T-helper 2 cell (primary cell): ENCODE data around the gene MAN2A2.
"Not testable (repeated sequence)": the region's sequence is repeated elsewhere in the genome, so short reads cannot be mapped to it uniquely, and the experiment has no call there.

Source experiments
- DNase-seq, 5 experiments: peaks; one replicate each; pipeline versions ENCODE4 v3.0.0 to v3.0.0-alpha.2; 2012 to 2022

MAN2A2 gene

DNA sequence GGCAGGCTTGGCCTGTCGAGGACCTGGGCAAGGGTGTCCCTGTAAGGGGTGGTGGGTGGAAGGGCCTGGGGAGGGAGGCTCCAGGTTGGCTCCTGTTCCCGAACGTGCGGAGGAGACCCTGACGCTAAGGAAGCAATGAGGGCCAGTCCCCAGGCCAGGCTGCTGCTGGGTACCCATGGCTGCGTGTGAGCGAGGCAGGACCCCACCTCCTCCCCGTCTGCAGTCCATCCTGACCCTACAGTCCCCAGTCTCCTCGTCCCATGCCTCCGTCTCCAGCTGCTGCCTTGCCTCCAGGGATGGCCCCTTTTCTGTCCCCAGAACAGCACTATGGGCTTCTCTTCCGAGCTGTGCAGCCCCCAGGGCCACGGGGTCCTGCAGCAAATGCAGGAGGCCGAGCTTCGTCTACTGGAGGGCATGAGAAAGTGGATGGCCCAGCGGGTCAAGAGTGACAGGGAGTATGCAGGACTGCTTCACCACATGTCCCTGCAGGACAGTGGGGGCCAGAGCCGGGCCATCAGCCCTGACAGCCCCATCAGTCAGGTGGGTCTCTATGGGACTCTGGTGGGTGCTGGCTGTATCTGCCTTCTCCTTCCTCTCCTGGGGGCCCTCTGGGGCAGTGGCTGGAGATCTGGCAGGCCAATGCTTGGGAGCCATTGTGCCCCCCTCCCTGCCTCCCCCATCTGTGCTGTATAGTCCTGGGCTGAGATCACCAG, 18.2 kb upstream of the MAN2A2 start:
- no peak for DNase-seq

DNA sequence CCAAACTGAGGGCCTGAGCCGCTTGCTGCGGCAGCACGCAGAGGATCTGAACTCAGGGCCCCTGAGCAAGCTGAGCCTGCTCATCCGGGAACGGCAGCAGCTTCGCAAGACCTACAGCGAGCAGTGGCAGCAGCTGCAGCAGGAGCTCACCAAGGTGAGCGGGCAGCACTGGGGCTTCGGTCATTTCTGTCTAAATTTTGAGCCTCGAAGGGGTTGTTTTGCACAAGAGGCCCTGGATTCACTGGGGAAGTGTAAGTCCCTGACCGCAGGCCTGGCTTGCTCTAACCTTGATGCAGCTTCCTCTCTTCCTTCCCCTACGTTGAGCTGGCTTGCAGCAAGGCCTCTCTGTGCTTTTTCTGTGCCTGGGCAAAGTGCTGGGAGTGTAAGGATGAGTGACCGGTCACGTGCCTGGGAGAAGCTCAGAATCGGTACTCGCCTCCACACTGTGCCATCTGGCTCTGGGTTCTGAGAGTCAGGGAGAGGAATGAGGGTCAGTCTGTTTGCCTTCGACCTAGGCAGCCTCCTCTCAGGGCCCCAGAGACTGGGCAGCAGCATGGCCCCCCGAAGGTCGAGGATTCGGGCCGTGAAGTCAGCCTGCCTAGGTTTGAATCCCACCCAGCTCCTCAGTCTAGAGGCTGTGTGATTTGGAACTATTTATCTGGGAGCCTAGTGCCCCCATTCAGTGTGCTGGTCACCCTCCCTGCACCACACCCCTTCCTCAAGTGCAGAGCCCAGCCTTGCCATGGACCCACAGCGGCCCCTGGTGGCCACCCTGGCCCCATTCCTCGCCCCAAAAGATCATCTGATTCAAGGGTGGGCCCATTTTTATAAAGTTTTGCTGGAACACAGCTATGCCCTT, 17.4 kb upstream of the MAN2A2 start:
- peak; percentile 47 to 77 (median 62) for DNase-seq

DNA sequence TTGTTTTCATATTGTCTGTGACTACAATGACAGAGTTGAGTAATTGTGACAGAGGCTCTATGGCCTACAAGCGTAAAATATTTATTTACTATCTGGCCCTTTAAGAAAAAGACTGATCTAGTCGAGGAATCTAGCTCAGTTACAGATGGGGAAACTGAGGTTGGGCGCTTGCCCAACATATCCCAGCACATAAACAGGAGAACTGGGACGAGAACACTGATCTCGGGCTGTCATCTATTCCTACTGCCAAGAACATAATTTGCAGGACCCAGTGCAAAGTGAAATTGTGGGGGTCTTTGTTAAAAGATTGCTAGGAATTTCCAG, 16.8 kb upstream of the MAN2A2 start:
- DNase-seq, result no peak

DNA sequence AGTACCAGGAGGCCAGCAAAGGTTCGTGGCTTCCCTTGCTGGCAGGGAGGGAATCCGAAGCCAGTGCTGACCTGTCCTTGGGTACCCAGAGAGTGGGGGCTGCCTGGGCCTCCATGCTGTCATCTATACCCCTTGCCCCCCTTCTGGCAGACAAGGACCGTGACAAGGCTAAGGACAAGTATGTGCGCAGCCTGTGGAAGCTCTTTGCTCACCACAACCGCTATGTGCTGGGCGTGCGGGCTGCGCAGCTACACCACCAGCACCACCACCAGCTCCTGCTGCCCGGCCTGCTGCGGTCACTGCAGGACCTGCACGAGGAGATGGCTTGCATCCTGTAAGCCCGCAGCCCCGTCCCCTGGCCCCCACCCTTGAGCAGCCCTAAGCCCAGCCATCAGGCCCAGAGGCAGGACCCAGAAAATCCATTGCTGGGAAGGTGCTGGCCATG, 16.0 kb upstream of the MAN2A2 start:
- no peak for DNase-seq

DNA sequence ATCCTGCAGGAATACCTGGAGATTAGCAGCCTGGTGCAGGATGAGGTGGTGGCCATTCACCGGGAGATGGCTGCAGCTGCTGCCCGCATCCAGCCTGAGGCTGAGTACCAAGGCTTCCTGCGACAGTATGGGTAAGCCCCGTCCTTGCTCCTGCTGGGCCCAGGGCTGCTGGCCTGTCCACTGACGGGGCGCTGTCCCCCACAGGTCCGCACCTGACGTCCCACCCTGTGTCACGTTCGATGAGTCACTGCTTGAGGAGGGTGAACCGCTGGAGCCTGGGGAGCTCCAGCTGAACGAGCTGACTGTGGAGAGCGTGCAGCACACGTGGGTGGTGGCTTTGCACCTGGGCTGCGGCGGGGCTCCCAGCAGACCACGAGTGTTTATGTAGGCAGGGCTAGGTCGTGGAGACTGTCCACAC, 13.8 kb upstream of the MAN2A2 start:
- DNase-seq, result peak in 2 of 5 experiments; percentile 52 to 54

DNA sequence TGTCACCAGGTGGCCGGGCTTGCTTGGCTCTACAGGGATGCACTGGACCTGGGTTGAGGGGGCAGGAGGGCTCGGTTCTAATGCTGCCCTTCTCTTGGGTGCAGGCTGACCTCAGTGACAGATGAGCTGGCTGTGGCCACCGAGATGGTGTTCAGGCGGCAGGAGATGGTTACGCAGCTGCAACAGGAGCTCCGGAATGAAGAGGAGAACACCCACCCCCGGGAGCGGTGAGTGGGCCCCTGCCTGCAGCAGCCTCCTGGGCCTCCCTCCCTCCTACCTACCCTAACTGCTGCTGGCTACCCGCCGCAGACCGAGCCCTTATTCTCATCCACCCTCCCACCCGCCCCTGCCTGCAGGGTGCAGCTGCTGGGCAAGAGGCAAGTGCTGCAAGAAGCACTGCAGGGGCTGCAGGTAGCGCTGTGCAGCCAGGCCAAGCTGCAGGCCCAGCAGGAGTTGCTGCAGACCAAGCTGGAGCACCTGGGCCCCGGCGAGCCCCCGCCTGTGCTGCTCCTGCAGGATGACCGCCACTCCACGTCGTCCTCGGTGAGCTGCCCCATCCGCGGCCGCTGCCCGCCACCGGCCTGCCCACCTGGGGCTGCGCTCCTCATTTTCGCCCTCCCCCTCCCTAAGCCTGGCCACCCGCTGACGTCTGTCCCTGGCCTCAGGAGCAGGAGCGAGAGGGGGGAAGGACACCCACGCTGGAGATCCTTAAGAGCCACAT, 13.2 kb upstream of the MAN2A2 start:
- no peak for DNase-seq

DNA sequence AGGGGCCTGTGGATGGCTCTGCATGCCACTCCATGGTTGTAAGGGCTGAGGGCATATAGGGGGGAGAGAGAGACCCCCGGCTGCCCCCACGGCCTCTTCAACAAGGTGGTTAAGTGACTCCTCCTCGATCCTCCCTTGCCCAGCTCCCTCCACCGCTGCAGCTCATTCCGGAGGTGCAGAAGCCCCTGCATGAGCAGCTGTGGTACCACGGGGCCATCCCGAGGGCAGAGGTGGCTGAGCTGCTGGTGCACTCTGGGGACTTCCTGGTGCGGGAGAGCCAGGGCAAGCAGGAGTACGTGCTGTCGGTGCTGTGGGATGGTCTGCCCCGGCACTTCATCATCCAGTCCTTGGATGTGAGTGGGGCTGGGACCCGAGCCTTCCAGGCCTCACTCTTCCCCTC, 12.3 kb upstream of the MAN2A2 start:
- no peak for DNase-seq

DNA sequence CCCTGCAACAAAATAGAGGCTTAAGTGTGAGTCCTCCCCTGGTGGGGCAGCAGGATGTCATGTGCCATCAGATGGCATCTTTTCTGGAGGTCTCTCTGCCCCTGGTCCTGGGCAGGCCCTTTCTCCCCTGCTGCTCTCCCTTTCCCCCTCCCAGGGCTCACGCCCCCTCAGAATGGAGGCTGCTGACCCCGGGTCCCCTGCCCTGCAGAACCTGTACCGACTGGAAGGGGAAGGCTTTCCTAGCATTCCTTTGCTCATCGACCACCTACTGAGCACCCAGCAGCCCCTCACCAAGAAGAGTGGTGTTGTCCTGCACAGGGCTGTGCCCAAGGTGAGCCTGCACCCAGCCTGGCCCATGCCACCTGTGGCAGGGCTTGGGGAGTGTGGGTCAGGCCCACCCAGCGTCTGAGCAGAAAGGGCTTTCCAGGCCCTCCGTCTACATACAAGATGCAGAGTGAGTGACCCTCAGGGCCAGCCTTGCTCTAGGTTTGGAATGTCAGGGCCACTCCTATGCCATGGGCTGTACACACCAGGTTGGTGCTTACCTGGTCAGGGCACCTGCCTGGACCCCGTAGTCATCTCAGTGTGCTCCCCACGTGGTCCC, 11.7 kb upstream of the MAN2A2 start:
- no peak for DNase-seq

DNA sequence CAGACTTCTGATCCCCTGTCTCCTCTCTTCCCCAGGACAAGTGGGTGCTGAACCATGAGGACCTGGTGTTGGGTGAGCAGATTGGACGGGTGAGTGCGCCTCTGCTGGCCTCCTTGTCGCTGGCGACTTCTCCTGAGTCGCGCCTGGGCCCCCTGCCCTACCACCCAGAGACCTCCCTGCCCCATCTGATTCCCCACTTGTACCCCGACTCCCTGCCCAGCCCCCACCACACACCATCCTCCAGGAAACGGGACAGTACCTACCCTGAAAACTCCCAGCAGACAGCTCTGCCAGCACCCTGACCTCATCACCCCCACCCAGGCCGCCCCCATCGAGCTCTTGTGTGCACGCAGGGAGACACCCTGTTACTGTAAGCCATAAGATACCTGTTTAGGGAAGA, 11.1 kb upstream of the MAN2A2 start:
- no peak for DNase-seq

DNA sequence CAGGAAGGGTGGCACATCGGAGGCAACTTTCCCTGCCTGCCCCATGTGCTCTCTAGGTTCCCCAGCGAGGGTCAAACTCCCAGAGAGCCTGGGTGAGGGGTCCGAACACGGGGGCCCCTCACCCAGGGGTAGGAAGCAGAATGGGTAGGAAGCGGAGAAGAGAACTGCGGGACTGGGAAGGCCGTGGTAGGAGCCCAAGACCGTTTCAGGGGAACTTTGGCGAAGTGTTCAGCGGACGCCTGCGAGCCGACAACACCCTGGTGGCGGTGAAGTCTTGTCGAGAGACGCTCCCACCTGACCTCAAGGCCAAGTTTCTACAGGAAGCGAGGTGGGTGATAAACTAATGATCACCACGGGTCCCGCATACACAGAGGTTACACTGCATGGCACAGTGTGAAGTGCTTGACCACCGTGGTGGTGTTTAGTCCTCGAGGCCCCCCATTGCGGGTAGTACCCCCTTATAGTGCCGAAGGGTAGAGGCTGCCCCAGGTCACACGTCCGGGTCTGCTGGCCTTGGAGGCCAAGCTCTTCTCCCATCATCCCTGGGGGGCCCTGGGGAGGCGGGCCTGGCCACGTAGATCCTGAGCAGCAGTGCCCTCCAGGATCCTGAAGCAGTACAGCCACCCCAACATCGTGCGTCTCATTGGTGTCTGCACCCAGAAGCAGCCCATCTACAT, 10.5 kb upstream of the MAN2A2 start:
- no peak for DNase-seq

DNA sequence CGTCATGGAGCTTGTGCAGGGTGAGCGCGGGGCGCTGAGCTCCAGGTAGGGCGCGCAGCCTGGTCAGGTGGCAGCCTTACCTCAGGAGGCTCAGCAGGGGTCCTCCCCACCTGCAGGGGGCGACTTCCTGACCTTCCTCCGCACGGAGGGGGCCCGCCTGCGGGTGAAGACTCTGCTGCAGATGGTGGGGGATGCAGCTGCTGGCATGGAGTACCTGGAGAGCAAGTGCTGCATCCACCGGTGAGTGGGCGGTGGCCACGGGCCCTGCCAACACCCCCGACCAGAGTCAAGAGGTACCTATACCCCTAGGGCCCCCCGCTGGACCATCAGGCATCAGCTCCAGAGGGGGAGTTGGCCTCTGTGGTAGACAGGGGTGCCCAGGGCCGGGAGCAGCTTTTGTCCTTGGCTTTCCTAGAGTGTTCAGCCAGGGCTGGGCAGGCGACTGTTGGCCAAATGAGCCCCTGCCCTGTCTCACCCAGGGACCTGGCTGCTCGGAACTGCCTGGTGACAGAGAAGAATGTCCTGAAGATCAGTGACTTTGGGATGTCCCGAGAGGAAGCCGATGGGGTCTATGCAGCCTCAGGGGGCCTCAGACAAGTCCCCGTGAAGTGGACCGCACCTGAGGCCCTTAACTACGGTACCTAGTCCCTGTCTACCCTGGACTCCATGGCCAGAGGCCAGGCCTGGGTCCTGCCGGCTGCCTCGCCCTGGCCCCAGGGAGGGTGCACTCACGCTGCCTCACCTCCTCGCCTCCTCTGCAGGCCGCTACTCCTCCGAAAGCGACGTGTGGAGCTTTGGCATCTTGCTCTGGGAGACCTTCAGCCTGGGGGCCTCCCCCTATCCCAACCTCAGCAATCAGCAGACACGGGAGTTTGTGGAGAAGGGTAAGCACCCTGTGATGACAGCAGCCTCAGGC, 9.7 kb upstream of the MAN2A2 start:
- no peak for DNase-seq

DNA sequence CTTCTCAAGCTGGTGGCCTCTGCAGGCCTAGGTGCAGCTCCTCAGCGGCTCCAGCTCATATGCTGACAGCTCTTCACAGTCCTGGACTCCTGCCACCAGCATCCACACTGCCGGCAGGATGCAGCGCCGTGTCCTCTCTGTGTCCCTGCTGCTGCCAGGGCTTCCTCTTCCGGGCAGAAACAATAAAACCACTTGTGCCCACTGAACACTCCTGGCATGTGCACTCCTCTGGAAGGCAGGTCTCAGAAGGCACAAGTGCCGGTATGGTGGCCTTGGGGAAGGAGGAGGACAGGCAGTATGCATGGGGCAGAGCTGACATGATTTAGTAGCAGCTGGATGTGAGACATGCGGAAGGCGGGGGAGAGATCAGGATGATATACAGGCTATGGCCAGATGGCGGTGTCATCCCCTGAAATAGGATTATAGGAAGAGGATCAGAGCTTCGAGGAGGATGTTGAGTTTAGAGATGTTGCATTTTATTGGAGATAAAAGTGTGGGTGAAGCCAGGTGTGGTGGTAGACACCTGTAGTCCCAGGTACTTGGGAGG, 7.5 kb upstream of the MAN2A2 start:
- no peak for DNase-seq

DNA sequence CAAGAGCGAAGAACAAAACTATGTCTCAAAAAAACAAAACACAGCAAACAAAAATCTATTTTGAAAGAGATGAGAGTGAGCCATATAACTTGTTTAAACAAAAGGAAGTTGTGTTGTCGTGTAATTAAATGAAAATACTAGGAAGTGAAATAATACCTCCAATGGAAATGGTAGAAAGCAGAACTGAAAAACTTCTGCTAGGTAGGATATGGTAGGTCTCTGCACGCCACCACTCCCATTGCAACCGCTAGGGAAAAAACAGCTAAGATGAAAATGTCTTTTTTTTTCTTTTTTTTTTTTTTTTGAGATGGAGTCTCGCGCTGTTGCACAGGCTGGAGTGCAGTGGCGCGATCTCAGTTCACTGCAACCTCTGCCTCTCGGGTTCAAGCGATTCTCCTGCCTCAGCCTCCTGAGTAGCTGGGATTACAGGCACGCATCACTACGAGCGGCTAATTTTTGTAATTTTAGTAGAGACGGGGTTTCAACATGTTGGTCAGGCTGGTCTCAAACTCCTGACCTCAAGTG, 5.9 kb upstream of the MAN2A2 start:
- not testable (repeated sequence) for DNase-seq

DNA sequence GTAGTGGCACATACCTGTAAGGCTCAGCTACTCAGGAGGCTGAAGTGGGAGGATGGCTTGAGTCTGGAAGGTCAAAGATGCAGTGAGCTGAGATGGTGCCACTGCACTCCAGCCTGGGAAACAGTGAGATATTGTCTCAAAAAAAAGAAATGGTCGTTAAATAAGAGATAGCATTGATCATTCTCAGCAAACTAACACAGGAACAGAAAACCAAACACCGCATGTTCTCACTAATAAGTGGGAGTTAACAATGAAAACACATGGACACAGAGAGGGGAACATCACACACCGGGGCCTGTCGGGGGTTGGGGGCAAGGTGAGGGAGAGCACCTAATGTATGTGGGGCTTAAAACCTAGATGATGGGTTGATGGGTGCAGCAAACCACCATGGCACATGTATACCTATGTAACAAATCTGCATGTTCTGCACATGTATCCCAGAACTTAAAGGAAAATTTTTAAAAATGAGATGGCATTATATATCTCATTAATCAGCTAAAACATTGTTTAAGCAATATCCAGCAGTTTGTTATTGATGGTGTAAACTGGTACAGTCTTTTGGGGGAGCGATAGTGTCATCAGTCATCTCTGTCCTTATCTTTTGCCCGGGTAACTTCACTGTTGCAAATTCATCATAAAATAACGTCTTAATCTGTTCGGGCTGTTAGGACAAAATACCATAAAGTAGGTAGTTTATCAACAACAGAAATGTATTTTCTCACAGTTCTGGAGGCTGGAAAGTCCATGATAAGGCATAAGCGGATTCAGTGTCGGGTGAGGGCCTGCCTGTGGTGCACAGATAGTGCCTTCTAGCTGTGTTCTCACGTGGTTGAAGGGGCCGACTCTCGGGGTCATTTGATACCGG, 1.7 kb upstream of the MAN2A2 start:
- no peak for DNase-seq

DNA sequence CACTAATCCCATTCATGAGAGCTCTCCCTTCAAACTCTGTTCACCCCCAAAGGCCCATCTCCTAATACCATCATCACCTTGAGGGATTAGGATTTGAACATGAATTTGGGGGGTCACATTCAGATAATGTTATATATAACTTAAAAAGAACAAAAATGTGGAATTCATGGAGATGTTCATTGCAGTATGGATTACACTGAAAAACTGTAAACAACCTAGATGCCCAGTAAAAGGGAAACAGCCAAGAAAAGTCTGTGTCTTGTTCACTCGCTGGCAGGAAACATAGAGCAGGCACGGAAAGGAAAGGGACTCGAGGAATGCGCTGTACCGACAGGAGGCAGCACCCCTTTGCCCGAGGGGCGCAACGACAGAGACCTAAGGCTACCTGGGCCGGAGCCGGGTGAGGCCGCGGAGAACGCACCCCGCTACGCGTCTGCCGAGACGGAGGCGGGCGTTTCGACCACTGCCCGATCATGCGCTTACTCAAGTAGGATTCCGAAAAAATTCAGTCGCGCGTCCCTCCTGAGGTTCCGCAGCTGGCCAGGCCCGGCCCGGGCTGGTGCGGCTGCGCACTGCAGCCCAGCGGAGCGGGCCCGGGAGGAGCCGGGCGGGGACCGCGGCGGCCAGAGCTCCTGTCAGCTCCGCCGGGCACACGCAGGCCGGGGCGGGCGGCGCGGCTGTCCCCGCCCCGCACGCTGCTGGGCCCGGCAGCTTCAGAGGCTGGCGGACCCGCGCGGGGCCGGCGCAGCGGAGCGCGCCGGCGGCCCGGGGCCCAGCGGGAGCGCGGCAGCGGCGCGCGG, 862 bp upstream of the MAN2A2 start:
- peak; percentile 49 to 82 (median 58) for DNase-seq

DNA sequence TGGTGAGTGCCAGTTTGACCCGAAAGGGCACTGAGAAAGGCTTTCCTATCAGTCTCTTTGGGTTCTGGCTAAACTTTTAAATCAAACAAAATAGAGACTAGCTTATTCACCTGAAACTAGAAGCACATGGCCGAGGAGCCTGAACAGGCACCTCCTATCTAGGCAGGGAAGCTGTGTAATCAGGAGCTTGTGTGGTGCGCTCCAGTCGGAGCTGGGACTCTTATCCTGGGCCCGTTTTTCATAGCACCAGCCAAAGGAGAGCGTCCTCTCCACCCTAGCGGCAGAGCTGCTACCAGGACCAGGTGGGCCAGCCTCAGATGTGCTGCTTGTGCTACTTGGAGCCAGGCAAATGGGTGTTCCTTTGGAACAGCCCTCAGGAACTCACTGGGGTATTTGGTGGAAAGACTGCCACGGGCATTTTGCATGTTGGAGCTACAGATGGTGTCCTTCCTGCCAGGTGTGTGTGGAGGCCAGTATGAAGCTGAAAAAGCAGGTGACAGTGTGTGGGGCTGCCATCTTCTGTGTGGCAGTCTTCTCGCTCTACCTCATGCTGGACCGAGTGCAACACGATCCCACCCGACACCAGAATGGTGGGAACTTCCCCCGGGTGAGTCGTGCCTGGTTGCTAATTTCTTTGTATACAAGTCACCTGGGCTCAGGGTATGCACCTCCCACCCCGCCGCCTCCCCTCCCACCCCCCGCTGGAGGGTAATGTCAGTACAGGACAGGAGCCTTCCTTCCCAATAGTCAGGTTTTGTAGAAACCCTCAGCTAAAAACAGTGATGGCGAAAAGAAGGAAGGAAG, 833 bp downstream of the MAN2A2 start:
- DNase-seq, result no peak

DNA sequence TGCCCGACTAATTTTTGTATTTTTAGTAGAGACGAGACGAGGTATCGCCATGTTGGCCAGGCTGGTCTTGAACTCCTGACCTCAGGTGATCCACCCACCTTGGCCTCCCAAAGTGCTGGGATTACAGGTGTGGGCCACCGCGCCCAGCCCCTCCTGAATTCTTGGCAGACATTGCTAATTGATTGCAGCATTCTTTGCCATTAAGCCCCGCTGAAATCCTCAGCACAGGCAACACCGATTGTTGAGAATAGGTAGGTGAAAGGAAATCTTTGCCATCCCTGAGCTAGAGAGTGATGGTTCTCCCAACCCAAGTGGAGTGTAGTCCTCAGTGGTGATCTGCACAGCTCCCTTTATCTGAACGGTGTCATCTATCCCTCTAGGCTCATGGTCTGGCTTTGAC, 1.6 kb downstream of the MAN2A2 start:
- no peak for DNase-seq
